Fibroblast of peridontal ligament (primary cell): ENCODE data around the gene AGFG1.

Source experiments
- DNase-seq: peaks from one replicate; pipeline ENCODE4 v3.0.0-alpha.2; 2010; ENCODE audit errors: extremely low read depth

Gene AGFG1, protein sequence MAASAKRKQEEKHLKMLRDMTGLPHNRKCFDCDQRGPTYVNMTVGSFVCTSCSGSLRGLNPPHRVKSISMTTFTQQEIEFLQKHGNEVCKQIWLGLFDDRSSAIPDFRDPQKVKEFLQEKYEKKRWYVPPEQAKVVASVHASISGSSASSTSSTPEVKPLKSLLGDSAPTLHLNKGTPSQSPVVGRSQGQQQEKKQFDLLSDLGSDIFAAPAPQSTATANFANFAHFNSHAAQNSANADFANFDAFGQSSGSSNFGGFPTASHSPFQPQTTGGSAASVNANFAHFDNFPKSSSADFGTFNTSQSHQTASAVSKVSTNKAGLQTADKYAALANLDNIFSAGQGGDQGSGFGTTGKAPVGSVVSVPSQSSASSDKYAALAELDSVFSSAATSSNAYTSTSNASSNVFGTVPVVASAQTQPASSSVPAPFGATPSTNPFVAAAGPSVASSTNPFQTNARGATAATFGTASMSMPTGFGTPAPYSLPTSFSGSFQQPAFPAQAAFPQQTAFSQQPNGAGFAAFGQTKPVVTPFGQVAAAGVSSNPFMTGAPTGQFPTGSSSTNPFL

DNA sequence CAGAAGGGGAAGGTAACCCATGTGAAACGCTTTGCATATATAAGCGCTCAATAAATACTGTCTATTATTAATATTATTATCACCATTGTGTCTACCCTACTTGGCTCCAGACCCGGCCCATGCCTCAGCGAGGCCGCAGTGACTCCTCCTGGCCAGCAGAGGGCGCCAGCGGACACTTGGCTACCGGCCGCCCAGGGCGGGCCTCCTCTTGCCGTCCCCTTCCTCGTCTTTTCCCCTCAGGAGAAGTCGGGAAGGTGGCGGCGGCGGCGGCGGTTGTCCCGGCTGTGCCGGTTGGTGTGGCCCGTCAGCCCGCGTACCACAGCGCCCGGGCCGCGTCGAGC, at the start of gene AGFG1:
Gene AGFG1, plus strand, starts transcription at position 233 of the 341 bp plus-strand sequence. CDS start 266 bp downstream, outside the sequence.
- DNase-seq: peak; percentile 64

GRCh38 chr2:227423656-227424499, 48.1 kb upstream of the AGFG1 start:
- no peak for DNase-seq

GRCh38 chr2:227428731-227429285, 43.1 kb upstream of the AGFG1 start:
- DNase-seq: no peak

DNA sequence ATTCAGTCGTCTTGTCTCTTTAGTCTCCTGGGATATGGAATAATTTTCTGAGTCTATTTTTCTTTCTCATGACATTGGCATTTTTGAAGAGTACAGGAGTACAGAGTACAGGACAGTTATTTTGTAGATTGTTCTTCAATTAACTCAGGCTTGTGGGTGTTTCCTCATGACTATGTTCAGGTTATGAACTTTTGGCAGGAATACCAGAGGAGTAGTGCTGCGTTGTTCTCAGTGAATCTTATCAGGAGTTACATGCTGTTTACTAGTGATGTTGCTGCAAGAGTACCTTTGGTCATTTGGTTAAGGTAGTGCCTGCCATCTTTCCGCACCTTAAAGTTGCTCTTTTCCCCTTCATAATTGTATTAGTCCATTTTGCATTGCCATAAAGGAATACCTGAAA, 41.3 kb upstream of the AGFG1 start:
- no peak for DNase-seq

DNA sequence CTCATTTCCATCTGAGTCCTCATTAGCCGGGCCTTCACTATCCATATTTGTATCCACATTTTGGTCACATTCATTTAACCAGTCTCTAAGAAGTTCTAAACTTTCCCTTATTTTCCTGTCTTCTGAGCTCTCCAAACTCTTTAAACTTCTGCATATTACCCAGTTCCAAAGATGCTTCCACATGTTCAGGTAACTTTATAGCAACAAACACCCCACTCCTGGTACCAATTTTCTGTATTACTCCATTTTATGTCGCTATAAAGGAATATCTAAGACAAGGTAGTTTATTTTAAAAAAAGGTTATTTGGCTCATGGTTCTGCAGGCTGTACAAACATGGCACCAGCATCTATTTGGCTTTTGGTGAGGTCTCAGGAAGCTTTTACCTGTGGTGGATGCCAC, 38.8 kb upstream of the AGFG1 start:
- no peak for DNase-seq

- no peak for DNase-seq
Observed at GRCh38 chr2:227436436-227437174, 35.4 kb upstream of the AGFG1 start.

DNA sequence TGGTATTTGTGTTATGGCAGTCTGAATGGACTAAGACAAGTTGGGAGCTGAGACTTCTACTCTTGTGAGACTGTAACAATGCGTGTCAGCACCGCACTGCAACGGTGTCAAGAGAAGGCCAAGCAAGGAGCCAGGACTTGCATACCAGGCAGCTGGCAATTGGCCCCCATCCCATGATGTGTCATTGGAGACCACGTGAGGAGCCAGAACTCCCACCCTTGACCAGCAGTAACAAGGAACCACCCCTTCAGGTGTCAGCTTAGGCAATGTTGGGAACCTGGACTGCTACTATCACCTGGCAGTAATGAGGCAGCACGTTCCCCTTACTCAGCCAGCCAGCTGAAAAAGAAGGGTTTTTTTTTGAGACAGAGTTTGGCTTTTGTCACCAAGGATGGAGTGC, 32.7 kb upstream of the AGFG1 start:
- DNase-seq: no peak

DNA sequence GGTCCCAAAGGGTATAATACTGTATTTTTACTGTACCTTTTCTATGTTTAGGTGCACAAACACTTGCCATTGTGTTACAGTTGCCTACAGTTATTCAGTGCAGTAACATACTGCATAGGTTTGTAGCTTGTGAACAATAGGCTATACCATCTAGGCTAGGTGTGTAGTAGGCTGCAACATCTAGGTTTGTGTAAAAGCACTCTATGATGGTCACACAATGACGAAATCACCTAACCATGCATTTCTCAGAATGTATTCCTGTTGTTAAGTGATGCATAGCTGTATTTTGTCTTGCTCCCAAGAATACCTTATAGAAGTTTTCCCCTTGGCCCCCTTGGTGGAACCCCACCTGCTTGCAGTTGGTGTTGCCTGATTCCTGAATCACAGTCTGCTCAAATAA, 29.3 kb upstream of the AGFG1 start:
- no peak for DNase-seq

DNA sequence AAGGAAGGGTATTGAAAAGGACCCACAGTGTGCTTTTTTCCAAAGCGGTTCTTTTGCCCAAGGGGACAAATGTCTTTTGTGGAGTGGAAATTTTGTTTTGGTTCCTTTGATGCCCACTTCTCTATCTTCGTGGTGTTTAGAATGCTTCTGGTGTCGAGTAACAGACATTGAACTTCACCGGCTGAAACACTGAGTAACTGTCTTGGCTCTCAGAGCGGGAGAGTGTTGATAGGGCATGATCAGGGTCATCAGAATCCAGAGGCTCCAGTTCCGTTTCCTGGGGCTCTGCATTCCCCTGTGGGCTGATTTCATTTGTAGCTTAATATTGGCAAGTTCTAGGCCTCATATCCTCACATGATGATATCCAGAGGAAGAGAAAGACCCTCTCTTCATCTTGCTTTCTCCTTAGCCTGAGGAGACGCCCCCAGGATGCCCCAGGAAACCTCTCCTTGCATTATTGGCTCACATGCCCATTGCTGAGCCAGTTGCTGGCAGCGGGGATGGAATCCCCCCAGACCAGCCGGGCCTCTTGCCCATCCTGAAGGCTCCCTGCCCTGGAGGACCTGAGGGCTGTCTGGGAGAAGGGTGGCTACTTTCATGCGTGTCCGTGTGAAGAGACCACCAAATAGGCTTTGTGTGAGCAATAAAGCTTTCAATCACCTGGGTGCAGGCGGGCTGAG, 27.9 kb upstream of the AGFG1 start:
- DNase-seq: peak; percentile 36

DNA sequence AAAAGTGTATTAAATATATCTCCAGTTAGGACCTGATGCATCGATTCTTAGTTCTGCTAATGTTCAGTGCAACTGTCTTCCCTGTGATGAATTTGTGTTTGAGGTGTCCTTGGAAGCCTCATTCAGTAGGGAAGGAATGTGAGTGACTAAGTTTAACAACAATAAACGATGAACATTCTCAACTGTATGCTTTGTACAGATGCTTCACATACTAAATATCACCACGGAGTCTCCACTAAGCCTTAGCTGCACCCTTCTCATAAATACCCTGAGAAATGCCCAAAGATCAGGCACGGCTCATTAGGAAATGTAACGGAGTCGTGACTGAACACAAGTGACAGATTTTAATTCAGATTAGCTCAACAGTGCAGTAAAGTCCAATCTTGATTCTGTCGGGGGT, 24.4 kb upstream of the AGFG1 start:
- peak; percentile 59 for DNase-seq

DNA sequence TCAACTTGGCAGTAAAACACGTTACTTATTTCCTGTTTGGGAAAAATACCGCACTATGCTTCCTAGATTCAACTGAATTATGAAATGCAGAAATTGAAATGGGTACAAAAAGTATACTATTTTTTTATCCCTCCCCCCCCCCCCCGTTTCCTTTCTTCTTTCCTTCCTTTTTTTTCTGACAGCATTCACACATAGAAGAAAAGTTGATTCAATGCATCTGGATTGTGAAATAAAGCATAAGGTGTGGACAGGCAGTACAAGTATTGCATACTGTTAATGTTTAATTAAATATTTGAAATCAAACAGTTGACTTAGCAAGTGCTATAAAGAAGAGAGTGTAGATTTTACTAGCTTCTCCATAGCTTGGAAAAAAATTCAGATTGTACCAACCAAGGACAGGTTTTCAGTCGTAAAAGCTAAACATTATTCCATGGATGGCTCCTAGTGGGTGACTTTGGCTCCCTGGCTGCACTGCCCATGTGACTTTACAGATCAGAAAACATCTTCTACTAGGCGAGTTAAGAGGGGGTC, 21.6 kb upstream of the AGFG1 start:
- no peak for DNase-seq

DNA sequence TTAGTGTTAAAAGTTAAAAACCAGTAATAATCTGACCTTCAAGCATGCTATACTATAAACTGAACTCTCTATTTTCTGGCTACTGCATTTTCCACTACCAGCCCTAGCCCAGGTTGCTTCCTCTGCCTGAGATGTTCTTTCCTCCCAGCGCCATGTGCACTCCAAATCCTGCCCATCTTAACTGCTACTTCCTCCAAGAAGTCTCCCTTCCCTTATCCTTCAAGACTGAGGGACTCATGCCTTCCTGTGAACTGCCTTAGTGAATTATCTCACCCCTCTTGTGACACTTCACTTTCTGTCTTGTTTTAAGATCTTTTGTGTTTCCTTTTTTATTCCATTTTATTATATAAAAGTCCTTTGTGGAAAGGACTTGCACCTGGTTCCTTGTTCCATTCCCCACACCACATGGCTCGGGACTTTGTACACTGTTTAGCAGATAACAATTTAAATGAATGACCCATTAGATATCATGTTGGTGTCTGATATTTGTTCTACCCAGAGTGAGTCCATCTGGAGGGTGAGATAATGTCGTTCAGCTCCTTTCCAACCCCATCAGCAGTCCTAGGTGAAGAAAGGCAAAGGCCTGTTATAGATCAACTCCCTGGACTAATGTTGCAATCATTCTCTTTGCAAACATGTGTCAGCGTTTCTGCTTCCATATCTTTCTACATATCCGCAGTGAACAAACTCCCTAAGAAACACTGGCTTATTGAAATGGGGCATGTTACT, 20.9 kb upstream of the AGFG1 start:
- no peak for DNase-seq

DNA sequence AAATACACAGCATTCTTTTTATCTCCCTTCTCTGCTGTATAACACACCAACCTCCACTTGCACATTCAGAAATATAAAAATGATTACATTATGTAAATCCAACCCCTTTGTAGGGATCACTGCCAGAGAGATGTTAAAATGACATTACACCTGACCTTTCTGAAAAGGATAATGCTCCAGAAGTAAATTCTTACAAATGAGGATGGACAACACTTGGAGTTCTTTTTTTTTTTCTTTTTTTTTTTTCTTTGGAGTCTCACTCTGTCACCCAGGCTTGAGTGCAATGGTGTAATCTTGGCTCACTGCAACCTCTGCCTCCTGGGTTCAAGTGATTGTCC, 20.3 kb upstream of the AGFG1 start:
- DNase-seq: no peak

DNA sequence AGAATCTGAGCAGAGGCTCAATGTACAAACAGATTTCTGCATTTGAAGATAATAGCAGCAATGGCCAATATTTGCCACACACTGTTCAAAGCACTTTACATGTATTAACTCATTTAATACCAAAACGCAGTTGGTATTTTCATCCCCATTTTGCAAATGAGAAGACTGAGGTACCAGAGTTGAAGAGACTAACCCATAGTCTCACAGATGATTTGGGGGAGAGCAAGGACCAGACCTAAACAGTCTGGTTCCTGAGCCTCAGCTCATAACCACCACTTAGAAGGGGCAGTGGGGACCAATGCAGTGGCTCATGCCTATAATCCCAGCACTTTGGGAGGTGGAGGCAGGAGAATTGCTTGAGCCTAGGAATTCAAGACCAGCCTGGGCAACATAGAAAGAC, 18.1 kb upstream of the AGFG1 start:
- no peak for DNase-seq

- DNase-seq: no peak
Observed at GRCh38 chr2:227454323-227454860, 17.6 kb upstream of the AGFG1 start.

GRCh38 chr2:227455200-227455599, 16.8 kb upstream of the AGFG1 start:
- DNase-seq: no peak

GRCh38 chr2:227456102-227456501, 15.9 kb upstream of the AGFG1 start:
- no peak for DNase-seq

GRCh38 chr2:227456772-227457171, 15.2 kb upstream of the AGFG1 start:
- DNase-seq: no peak

DNA sequence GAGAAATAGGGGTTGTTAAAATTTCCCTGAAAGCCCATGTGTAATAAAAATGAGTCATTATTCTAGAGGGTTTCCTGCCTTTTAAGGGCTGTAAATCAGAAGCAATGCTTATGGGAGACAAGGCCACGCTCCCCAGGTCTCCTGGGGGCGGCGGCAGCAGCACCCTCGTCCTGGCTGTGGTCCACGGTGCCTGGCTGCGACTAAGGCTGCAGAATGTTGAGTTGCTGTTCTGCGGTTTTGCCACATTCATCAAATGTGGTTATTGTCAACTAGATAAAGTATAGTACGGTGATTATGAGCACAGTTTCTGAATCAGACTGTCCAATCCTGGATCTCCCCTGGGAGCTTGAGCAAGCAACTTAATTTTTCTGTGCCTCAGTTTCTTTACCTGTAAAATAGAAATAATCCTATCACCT, 11.9 kb upstream of the AGFG1 start:
- no peak for DNase-seq

GRCh38 chr2:227460833-227461232, 11.1 kb upstream of the AGFG1 start:
- no peak for DNase-seq
